PFSK-1 (cell line): Measurements from ENCODE around the gene NCAPD2.

Source experiments
- FOXP2 ChIP-seq: optimal IDR thresholded peaks from 2 replicates; pipeline ENCODE3; 2011; ENCODE audit warnings: borderline replicate concordance, control low read depth, inconsistent platforms; ENCODE audit not compliant: insufficient read depth; ENCODE audit errors: extremely low read length, extremely low read depth
- POLR2AphosphoS5 ChIP-seq: IDR thresholded peaks from 2 replicates; pipeline ENCODE4 v1.6.1; 2012; ENCODE audit warnings: low read depth, mild to moderate bottlenecking, control low read depth, low read length, moderate library complexity
- SIN3A ChIP-seq: IDR thresholded peaks from 2 replicates; pipeline ENCODE4 v1.6.1; 2012; ENCODE audit warnings: mild to moderate bottlenecking, low read length, moderate library complexity, borderline replicate concordance; ENCODE audit not compliant: insufficient read depth
- TAF1 ChIP-seq: IDR thresholded peaks from 2 replicates; pipeline ENCODE4 v1.6.1; 2012; ENCODE audit warnings: low read length, control low read depth, borderline replicate concordance; ENCODE audit not compliant: insufficient read depth
- TF ChIP-seq, protein P1 (sequence below), 2 experiments: IDR thresholded peaks; 2 replicates each; pipeline versions ENCODE4 v1.6.1 to v1.8.0; 2011 to 2012; ENCODE audit warnings: low read depth in 2 of 2, low read length in 2 of 2, control low read depth in 1 of 2, inconsistent platforms in 1 of 2, mild to moderate bottlenecking in 1 of 2, moderate library complexity in 1 of 2; ENCODE audit not compliant: insufficient read depth in 1 of 2

Gene NCAPD2

DNA sequence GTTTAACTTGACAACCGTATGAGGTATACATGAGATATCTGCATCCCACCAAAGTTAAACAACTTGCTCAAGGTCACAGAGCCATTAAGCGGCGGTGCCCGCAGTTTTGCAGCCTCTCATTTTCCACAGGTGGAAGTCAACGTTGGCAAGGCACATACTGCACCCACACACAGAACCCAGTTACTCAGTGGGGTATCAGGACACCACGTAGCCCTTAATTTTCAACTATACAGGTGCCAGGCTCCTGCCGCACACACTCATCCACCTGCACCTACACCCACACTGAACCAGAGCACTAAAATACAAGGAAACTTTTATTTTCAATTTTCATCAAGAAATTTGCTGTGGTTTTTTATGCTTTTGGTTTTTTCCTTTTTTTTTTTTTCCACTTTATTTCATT, 75.9 kb downstream of the NCAPD2 start:
- TF ChIP-seq FOXP2, result no peak
- no peak for TF ChIP-seq POLR2AphosphoS5
- no peak for TF ChIP-seq SIN3A
- TF ChIP-seq, protein P1, sequence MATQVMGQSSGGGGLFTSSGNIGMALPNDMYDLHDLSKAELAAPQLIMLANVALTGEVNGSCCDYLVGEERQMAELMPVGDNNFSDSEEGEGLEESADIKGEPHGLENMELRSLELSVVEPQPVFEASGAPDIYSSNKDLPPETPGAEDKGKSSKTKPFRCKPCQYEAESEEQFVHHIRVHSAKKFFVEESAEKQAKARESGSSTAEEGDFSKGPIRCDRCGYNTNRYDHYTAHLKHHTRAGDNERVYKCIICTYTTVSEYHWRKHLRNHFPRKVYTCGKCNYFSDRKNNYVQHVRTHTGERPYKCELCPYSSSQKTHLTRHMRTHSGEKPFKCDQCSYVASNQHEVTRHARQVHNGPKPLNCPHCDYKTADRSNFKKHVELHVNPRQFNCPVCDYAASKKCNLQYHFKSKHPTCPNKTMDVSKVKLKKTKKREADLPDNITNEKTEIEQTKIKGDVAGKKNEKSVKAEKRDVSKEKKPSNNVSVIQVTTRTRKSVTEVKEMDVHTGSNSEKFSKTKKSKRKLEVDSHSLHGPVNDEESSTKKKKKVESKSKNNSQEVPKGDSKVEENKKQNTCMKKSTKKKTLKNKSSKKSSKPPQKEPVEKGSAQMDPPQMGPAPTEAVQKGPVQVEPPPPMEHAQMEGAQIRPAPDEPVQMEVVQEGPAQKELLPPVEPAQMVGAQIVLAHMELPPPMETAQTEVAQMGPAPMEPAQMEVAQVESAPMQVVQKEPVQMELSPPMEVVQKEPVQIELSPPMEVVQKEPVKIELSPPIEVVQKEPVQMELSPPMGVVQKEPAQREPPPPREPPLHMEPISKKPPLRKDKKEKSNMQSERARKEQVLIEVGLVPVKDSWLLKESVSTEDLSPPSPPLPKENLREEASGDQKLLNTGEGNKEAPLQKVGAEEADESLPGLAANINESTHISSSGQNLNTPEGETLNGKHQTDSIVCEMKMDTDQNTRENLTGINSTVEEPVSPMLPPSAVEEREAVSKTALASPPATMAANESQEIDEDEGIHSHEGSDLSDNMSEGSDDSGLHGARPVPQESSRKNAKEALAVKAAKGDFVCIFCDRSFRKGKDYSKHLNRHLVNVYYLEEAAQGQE (IDR thresholded peaks at IDR 0.05; ENCODE audit: insufficient read depth in 1 of 2, low read depth in 2 of 2, low read length in 2 of 2), result no peak
- no peak for TF ChIP-seq TAF1

DNA sequence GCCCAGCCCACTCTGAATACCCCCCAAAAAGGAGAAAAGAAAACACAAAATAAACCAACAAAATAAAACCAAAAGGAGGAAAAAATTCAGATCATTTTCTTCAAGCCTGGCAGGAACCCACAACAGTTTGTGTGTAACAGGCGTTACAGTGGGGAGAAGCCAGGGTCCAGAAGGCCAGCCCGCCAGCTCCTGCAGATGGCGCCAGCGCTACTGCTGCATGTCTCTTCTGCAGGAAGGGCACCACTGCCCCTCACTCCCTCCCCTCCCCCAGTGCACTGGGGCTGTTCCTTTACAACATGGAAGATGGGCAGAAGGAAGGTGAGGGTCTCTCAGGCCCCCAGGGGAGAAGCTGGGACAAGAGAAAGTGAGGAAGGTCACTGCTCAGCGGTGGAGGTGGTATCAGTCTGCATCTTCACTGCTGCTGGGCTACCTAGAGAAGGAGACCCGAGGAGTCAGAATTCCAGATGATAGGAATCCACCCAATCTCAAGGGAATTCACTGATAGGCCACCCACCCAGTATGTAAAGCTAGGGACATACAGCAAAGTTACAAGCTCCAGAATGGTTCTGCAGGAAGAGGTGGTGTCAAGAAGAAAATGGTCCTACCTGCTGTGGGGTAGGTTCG, 76.5 kb downstream of the NCAPD2 start:
- TF ChIP-seq FOXP2 (no peak), POLR2AphosphoS5 (no peak), TAF1 (no peak), SIN3A (no peak)
- TF ChIP-seq, protein P1 (IDR thresholded peaks at IDR 0.05; ENCODE audit: insufficient read depth in 1 of 2, low read depth in 2 of 2, low read length in 2 of 2), result no peak

DNA sequence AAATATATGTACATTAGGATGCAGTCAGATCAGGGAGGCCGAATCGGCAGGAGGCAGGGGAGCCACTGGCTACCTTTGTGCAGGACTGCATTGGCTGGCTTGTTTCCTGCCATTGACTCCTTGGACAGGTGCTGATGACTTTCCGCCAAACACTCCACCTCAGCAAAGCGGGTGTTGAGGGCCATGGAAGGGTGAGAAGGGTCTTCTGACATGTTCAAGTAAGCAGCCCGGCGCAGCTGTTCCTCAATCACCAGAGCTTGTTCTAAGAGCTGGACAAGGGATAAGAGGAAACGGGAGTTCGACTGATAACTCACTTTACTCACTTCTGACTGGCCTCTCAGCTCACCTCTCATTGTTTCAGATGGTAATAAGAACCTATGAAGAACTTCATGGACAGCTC, 79.1 kb downstream of the NCAPD2 start:
- no peak for TF ChIP-seq SIN3A
- TF ChIP-seq, protein P1 (IDR thresholded peaks at IDR 0.05; ENCODE audit: insufficient read depth in 1 of 2, low read depth in 2 of 2, low read length in 2 of 2), result no peak
- no peak for TF ChIP-seq TAF1
- TF ChIP-seq FOXP2, result no peak
- TF ChIP-seq POLR2AphosphoS5, result no peak

DNA sequence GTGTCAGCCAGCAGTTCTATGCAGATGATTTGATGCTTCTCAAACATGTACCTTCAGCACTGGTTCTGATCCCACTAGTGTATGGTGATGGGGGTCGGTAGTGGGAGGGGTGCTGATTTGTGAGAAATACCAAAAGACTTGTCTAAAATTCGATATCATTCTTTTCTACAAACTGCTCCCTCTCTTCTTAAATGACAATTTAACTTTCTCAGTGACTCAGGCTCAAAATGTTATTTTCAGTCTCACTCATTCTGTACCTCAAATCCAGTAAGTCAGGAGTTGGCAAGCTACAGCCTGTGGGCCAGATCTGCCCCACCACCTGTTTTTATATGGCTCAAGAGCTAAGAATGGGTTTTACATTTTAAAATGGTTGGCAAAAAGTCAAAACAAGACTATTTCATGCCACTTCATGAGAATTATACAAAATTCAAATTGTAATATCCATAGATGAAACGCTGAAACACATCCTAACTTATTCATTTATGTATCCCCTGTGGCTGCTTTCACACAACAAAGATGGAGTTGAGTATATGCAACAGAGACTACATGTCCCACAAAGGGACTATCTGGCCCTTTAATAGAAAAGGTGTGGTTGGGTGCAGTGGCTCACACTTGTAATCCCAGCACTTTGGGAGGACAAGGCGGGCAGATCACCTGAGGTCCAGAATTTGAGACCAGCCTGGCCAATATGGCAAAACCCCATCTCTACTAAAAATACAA, 80.8 kb downstream of the NCAPD2 start:
- TF ChIP-seq, protein P1 (IDR thresholded peaks at IDR 0.05; ENCODE audit: insufficient read depth in 1 of 2, low read depth in 2 of 2, low read length in 2 of 2), result no peak
- no peak for TF ChIP-seq TAF1
- TF ChIP-seq SIN3A, result no peak
- no peak for TF ChIP-seq POLR2AphosphoS5

DNA sequence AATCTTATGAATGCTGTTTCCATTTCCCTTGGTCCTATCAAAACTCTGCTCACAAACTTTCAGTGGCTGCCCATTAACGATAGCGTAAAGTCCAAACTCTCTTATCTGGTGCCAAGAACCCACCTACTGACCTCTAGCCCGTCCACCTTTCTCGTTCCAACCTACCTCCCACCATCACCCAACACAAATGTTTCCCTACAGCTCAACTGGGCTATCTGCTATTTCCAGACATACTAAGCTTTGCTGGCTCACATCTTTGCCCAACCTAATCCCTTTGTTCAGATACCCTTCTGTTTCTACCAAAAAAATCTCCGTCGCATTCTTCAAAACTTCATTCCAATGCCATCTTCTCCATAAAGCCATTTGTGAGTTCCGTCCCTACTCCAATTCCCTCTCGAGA, 81.7 kb downstream of the NCAPD2 start:
- TF ChIP-seq TAF1 (no peak), POLR2AphosphoS5 (no peak), SIN3A (no peak), FOXP2 (no peak)
- TF ChIP-seq, protein P1 (IDR thresholded peaks at IDR 0.05; ENCODE audit: insufficient read depth in 1 of 2, low read depth in 2 of 2, low read length in 2 of 2), result no peak
